Aorta (tissue), 5 donors: ENCODE results near the gene OR10A3. TPM values are rescaled to one million over a fixed set of nuclear protein-coding genes. Genes with fewer than 3 reads are reported as not detected.

Experiments used
- ATAC-seq: fragments of 200-7000 bp; cut with Tn5 transposase; one replicate; pipeline ENCODE4 v1.9.1; 2022; ENCODE audit warnings: moderate library complexity; ENCODE audit not compliant: low FRiP score
- DNase-seq, 2 donors: peaks; one replicate each; pipeline ENCODE4 v3.0.0-alpha.2; 2020
- H3K27ac ChIP-seq, 2 donors: one replicate each; pipeline ENCODE4 v1.5.1; 2013; ENCODE audit warnings: low read length in 2 of 2, mild to moderate bottlenecking in 2 of 2, moderate library complexity in 2 of 2, control low read depth in 1 of 2, inconsistent platforms in 1 of 2, low read depth in 1 of 2
- H3K27me3 ChIP-seq, 2 donors: one replicate each; pipeline ENCODE4 v1.6.1; 2013; ENCODE audit warnings: control low read depth in 1 of 2, low read length in 1 of 2, mild to moderate bottlenecking in 1 of 2, moderate library complexity in 1 of 2; ENCODE audit not compliant: insufficient read depth in 2 of 2, control insufficient read depth in 1 of 2
- H3K36me3 ChIP-seq, 2 donors: one replicate each; pipeline ENCODE4 v1.6.1; 2013; ENCODE audit warnings: control low read depth in 1 of 2, low read length in 1 of 2, mild to moderate bottlenecking in 1 of 2; ENCODE audit not compliant: insufficient read depth in 2 of 2, control insufficient read depth in 1 of 2
- H3K4me1 ChIP-seq, 2 donors: one replicate each; pipeline ENCODE4 v1.6.1; 2013; ENCODE audit warnings: low read length in 2 of 2, control low read depth in 1 of 2, mild to moderate bottlenecking in 1 of 2, moderate library complexity in 1 of 2; ENCODE audit not compliant: insufficient read depth in 2 of 2, control insufficient read depth in 1 of 2
- H3K4me3 ChIP-seq, 2 donors: one replicate each; pipeline ENCODE4 v1.5.1; 2013; ENCODE audit warnings: low read length in 2 of 2, control low read depth in 1 of 2, mild to moderate bottlenecking in 1 of 2
- H3K9me3 ChIP-seq: one replicate; pipeline ENCODE4 v1.6.1; 2013; ENCODE audit warnings: mild to moderate bottlenecking, low read length; ENCODE audit not compliant: control insufficient read depth
- WGBS, 2 donors: extraction: QIAGEN DNeasy Blood & Tissue Kit; methylation state at CpG; one replicate each; pipeline ENCODE4 v1.1.7; 2013; 5-methylcytosine and 5-hydroxymethylcytosine counted together
- intact Hi-C, 2 donors: fragments of 100-400 bp; cut with DNase I; formaldehyde crosslinking; loops; one replicate each; pipeline versions ENCODE4 v1.14.2 to v1.15.0; 2022
- polyA plus RNA-seq, 2 donors: library from polyadenylated mRNA; stranded (reverse); fragments of 200-250 nt; gene quantifications; one replicate each; pipeline ENCODE4 v1.2.3, GENCODE V29; 2013
- total RNA-seq, 2 donors: library from RNA; stranded (reverse); fragmentation: NEBNext Ultra II Directional; extraction: Animal tissue kit (Norgen Biotek cat#: 25700); gene quantifications; one replicate each; pipeline ENCODE4 v1.2.1, GENCODE V29; 2021
- donor health status: healthy with polysubstance abuse.
- donor health status: Bipolar disorder and iron deficiency.
- donor health status: DM: no; HTN: no; CAD: no.
- donor health status: DM: no; HTN: no; CAD: no.
- donor health status: DM: yes; HTN: yes; CAD: no.

The OR10A3 gene
- total and polyA plus RNA-seq, 4 donors: not detected

- DNase-seq (no peak), ATAC-seq (no peak)
- no peaks in the 10 kb centered on the region for H3K27me3 ChIP-seq
- intact Hi-C loops: loop anchor here in 1 of 2 donors (2.0 to 10.0 kb wide), 2 partner anchors 82 to 180 kb away; partner anchors contain the start of genes EIF3F and TUB
- no peaks in the 10 kb centered on the region for H3K36me3 ChIP-seq
- 18% methylated on average over 3 of the region's 3 CpGs for WGBS, 2 donors
- no peaks in the 10 kb centered on the region for H3K9me3 ChIP-seq
- peak overlapping the region in 1 of 2 donors; percentile 64 for H3K27ac ChIP-seq
- no peak overlapping the region for H3K4me3 ChIP-seq
- H3K4me1 ChIP-seq: peaks cover 0 to 1% of the 10 kb centered on the region in 2 donors
Measured at GRCh38 chr11:7904917-7905316, 36.6 kb downstream of the OR10A3 start.

GRCh38 chr11:7903940-7904339 is 37.6 kb downstream of the OR10A3 start:
- ATAC-seq (no peak), DNase-seq (no peak)
- Histone ChIP-seq H3K4me1 (peaks cover 0 to 1% of the 10 kb centered on the region in 2 donors), H3K36me3 (no peaks in the 10 kb centered on the region), H3K4me3 (no peak overlapping the region), H3K27me3 (no peaks in the 10 kb centered on the region), H3K9me3 (no peaks in the 10 kb centered on the region), H3K27ac (no peak overlapping the region)
- intact Hi-C loops: loop anchor here in 1 of 2 donors (2.0 to 10.0 kb wide), 2 partner anchors 83 to 181 kb away; partner anchors contain the start of genes EIF3F and TUB
- 13 to 17% methylated on average over 2 of the region's 2 CpGs for WGBS, 2 donors

DNA sequence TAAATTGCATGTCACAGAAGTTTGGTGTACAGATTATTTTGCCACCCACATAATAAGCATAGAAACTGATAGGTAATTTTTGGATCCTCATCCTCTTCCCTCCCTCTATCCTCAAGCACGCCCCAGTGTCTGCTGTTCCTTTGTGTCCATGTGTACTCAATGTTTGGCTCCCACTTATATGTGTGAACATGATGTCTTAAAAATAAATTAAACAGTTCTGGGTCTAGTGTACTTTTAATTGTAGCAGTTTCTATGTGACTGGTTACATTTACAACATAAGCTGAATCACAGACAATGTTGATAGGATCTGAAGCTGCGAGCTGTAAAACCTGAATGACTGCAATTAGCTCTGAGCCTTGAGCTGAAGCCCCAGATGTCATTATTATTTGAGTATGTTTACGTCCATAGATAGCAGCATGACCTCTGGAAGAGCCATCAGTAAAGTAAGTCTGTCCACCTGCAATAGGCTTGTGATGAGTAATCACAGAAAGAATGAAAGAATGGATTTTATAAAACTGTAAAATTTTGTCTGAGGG is 40.1 kb downstream of the OR10A3 start:
- Histone ChIP-seq H3K4me3 (no peak overlapping the region), H3K27ac (no peak overlapping the region), H3K4me1 (peaks cover 0 to 1% of the 10 kb centered on the region in 2 donors), H3K27me3 (no peaks in the 10 kb centered on the region), H3K36me3 (no peaks in the 10 kb centered on the region), H3K9me3 (no peaks in the 10 kb centered on the region)
- 83 to 87% methylated on average over 3 of the region's 3 CpGs for WGBS, 2 donors
- DNase-seq (no peak), ATAC-seq (no peak)
- intact Hi-C loops: loop anchor here in 1 of 2 donors (10.0 kb wide), 1 partner anchor 183 kb away; the partner anchor contains the start of gene TUB

GRCh38 chr11:7900686-7901085 is 40.8 kb downstream of the OR10A3 start:
- Histone ChIP-seq H3K27ac (no peak overlapping the region), H3K27me3 (no peaks in the 10 kb centered on the region), H3K36me3 (no peaks in the 10 kb centered on the region), H3K4me1 (peaks cover 0 to 1% of the 10 kb centered on the region in 2 donors), H3K4me3 (no peak overlapping the region), H3K9me3 (no peaks in the 10 kb centered on the region)
- DNase-seq (no peak), ATAC-seq (no peak)
- intact Hi-C loops: loop anchor here in 1 of 2 donors (10.0 kb wide), 1 partner anchor 184 kb away; the partner anchor contains the start of gene TUB
- 90 to 91% methylated on average over 4 of the region's 4 CpGs for WGBS, 2 donors

- DNase-seq (no peak), ATAC-seq (no peak)
- Histone ChIP-seq H3K27ac (no peak overlapping the region), H3K4me3 (no peak overlapping the region), H3K4me1 (no peaks in the 10 kb centered on the region), H3K27me3 (no peaks in the 10 kb centered on the region), H3K9me3 (no peaks in the 10 kb centered on the region), H3K36me3 (no peaks in the 10 kb centered on the region)
- WGBS, 2 donors: 75 to 76% methylated on average over 4 of the region's 4 CpGs
- intact Hi-C loops: loop anchor here in 1 of 2 donors (10.0 kb wide), 1 partner anchor 195 kb away; no protein-coding TSS in a partner anchor
Measured at GRCh38 chr11:7899418-7899817, 42.1 kb downstream of the OR10A3 start.

DNA sequence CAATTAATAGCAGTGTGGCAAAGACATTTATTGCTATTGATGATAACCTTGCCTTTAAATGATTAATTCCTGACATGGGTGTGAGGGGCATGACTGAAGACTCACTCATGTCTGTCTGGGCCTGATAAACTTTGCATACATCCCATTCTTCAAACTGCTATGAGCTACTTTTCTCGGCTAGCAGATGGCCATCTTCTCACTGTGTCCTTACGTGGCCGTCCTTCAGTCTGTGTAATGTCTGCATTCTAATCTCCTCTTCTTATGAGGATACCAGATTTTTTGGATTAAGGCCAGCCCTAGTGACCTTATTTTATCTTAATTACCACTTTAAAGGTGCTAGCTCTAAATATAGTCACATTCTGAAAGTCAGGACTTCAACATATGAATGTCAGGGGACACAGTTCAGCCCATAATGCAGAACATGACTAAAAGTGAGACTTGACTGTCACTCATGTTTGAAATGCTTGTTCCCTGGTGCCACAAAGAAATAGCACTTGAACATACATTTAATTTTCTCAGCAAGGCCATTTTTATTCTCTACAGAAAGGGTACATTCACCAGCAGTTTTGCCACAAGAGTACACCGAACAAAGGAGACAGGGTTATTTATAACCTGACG is 42.7 kb downstream of the OR10A3 start:
- no peaks in the 10 kb centered on the region for H3K36me3 ChIP-seq
- H3K4me1 ChIP-seq: no peaks in the 10 kb centered on the region
- H3K27ac ChIP-seq: no peak overlapping the region
- no peaks in the 10 kb centered on the region for H3K9me3 ChIP-seq
- intact Hi-C loops: loop anchor here in 1 of 2 donors (10.0 kb wide), 1 partner anchor 196 kb away; no protein-coding TSS in a partner anchor
- H3K4me3 ChIP-seq: no peak overlapping the region
- ATAC-seq: no peak
- WGBS, 2 donors: 88 to 90% methylated on average over 5 of the region's 5 CpGs
- no peak for DNase-seq
- H3K27me3 ChIP-seq: no peaks in the 10 kb centered on the region

GRCh38 chr11:7896009-7896785 is 45.3 kb downstream of the OR10A3 start:
- intact Hi-C loops: loop anchor here in 1 of 2 donors (10.0 kb wide), 1 partner anchor 199 kb away; no protein-coding TSS in a partner anchor
- ATAC-seq (peak; percentile 48), DNase-seq (no peak)
- H3K36me3 ChIP-seq: no peaks in the 10 kb centered on the region
- H3K27me3 ChIP-seq: no peaks in the 10 kb centered on the region
- no peak overlapping the region for H3K27ac ChIP-seq
- 3 to 4% methylated on average over 1 of the region's 1 CpG for WGBS, 2 donors
- H3K9me3 ChIP-seq: no peaks in the 10 kb centered on the region
- H3K4me1 ChIP-seq: no peaks in the 10 kb centered on the region
- H3K4me3 ChIP-seq: no peak overlapping the region

DNA sequence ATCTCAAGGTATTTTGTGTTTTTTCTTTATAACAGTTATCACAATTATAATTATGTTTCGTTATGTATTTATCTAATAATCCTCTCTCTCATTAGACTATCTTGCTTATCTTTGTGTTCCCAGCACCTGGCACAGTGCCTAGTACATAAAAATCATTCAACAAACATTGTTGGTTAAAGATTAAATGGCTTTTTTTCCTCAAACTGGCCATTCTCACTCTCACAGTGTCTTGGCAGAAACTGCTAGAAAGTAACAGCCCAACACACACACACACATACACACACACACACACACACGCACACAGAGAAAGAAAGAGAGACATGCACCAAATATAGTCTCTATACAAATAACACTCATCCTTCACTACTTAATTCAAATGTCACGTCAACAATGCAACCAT is 47.3 kb downstream of the OR10A3 start:
- ATAC-seq (no peak), DNase-seq (no peak)
- no peaks in the 10 kb centered on the region for H3K4me1 ChIP-seq
- no peaks in the 10 kb centered on the region for H3K9me3 ChIP-seq
- no peaks in the 10 kb centered on the region for H3K27me3 ChIP-seq
- intact Hi-C loops: loop anchor here in 1 of 2 donors (5.0 to 10.0 kb wide), 2 partner anchors 93 to 201 kb away; partner anchors contain the start of gene EIF3F
- no peak overlapping the region for H3K27ac ChIP-seq
- WGBS, 2 donors: 24 to 35% methylated on average over 3 of the region's 3 CpGs
- no peaks in the 10 kb centered on the region for H3K36me3 ChIP-seq
- no peak overlapping the region for H3K4me3 ChIP-seq
